Ovary (tissue), 3 donors: Measurements from ENCODE around the gene LIMA1.

Experiments used
- EP300 ChIP-seq: sonication (generic); formaldehyde crosslinking; IDR thresholded peaks from one replicate; pipeline ENCODE4 v1.6.1; 2017; ENCODE audit warnings: antibody characterized with exemption
- POLR2A ChIP-seq: fragments of 450-650 bp; IDR thresholded peaks from one replicate; pipeline ENCODE4 v1.6.1; 2017; ENCODE audit warnings: antibody characterized with exemption, mild to moderate bottlenecking, moderate library complexity
- TF ChIP-seq, protein P1 (sequence below), 3 donors: fragments of 450-650 bp in 2 of 3; fragments of 200-600 bp in 1 of 3; IDR thresholded peaks; one replicate each; pipeline versions ENCODE4 v1.5.1 to v1.8.0; 2016 to 2022; ENCODE audit warnings: antibody characterized with exemption in 3 of 3, mild to moderate bottlenecking in 1 of 3
- donor health status: DM: no; HTN: no; CAD: no.

DNA sequence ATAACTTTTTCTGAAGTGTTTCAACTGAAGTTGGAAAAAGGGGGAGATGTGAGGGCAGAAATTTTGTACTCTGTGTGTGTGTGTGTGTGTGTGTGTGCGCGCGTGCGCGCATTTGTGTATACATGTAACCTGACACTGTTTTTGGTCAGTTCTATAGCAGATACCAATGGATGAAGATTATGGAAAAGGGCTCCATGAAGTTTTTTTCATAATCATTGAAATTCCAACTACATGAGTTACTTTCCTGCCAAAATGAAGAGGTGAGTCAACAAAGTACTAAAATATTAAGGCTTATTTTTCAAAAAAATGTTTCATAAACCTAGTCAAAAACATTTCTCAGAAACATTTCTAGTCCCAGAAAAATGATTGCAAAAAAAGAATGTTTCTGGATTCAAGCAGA, 90.4 kb downstream of the LIMA1 start:
- TF ChIP-seq, protein P1, sequence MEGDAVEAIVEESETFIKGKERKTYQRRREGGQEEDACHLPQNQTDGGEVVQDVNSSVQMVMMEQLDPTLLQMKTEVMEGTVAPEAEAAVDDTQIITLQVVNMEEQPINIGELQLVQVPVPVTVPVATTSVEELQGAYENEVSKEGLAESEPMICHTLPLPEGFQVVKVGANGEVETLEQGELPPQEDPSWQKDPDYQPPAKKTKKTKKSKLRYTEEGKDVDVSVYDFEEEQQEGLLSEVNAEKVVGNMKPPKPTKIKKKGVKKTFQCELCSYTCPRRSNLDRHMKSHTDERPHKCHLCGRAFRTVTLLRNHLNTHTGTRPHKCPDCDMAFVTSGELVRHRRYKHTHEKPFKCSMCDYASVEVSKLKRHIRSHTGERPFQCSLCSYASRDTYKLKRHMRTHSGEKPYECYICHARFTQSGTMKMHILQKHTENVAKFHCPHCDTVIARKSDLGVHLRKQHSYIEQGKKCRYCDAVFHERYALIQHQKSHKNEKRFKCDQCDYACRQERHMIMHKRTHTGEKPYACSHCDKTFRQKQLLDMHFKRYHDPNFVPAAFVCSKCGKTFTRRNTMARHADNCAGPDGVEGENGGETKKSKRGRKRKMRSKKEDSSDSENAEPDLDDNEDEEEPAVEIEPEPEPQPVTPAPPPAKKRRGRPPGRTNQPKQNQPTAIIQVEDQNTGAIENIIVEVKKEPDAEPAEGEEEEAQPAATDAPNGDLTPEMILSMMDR (IDR thresholded peaks at IDR 0.05) = no peak
- TF ChIP-seq EP300 (no peak), POLR2A (no peak)
